Epithelial cell of proximal tubule (primary cell): ENCODE data around the gene ARHGAP9. TPM values are rescaled to one million over a fixed set of nuclear protein-coding genes. Genes with fewer than 3 reads are reported as not detected.

Experiments used
- DNase-seq: peaks from one replicate; pipeline ENCODE4 v3.0.0-alpha.2; 2011; ENCODE audit warnings: low read depth
- H3K4me3 ChIP-seq: 2 replicates; pipeline ENCODE4 v1.5.1; 2011; ENCODE audit warnings: low read depth, mild to moderate bottlenecking, low read length
- total RNA-seq: library from RNA; depleted of rRNA; stranded (reverse); fragments of >200 nt; gene quantifications from 2 replicates; pipeline ENCODE4 v1.2.3, GENCODE V29; 2015
- TF ChIP-seq, protein P1 (sequence below): conservative IDR thresholded peaks from 2 replicates; pipeline ENCODE4 v1.5.1; 2012; ENCODE audit warnings: low read depth, mild to moderate bottlenecking, low read length

ARHGAP9 gene
- total RNA-seq, 1 donor from 2014 or later, result 0.29 TPM

DNA sequence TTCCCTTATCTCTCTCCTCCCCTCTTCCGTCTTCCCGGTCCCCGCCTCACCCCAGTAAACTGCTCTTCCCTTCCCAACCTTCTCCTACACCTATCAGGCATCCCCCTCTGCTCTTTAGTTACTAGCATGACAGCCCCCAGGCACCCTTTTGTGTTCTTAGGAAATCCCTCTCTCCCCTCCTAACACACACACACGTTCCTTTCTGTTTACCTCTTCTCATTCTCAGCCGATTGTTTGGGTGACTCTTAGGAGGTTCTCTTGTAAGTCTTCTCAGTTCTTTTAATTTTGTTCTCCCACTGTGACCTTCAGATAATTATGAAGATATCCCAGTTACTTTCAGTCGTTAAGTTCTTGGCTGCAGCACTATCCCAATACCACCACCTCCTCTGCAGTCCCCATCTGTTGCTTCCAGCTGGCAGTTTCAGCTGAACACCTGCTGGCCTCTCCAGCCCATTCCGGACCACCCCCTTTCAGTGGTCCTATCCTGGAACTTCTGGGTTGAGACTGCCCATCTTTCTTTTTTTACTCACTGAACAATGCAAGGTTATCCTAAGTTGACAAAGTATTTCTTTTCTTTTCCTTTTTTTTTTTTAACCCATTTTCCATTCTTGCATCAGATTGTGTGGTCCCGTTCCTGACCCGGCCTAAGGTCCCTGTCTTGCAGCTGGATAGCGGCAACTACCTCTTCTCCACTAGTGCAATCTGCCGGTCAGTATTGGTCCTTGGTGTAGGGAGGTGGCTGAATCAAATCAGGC, 8.9 kb upstream of the ARHGAP9 start:
- peak overlapping the region; percentile 72 for H3K4me3 ChIP-seq
- no peak for DNase-seq
- TF ChIP-seq, protein P1, sequence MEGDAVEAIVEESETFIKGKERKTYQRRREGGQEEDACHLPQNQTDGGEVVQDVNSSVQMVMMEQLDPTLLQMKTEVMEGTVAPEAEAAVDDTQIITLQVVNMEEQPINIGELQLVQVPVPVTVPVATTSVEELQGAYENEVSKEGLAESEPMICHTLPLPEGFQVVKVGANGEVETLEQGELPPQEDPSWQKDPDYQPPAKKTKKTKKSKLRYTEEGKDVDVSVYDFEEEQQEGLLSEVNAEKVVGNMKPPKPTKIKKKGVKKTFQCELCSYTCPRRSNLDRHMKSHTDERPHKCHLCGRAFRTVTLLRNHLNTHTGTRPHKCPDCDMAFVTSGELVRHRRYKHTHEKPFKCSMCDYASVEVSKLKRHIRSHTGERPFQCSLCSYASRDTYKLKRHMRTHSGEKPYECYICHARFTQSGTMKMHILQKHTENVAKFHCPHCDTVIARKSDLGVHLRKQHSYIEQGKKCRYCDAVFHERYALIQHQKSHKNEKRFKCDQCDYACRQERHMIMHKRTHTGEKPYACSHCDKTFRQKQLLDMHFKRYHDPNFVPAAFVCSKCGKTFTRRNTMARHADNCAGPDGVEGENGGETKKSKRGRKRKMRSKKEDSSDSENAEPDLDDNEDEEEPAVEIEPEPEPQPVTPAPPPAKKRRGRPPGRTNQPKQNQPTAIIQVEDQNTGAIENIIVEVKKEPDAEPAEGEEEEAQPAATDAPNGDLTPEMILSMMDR, result no peak

DNA sequence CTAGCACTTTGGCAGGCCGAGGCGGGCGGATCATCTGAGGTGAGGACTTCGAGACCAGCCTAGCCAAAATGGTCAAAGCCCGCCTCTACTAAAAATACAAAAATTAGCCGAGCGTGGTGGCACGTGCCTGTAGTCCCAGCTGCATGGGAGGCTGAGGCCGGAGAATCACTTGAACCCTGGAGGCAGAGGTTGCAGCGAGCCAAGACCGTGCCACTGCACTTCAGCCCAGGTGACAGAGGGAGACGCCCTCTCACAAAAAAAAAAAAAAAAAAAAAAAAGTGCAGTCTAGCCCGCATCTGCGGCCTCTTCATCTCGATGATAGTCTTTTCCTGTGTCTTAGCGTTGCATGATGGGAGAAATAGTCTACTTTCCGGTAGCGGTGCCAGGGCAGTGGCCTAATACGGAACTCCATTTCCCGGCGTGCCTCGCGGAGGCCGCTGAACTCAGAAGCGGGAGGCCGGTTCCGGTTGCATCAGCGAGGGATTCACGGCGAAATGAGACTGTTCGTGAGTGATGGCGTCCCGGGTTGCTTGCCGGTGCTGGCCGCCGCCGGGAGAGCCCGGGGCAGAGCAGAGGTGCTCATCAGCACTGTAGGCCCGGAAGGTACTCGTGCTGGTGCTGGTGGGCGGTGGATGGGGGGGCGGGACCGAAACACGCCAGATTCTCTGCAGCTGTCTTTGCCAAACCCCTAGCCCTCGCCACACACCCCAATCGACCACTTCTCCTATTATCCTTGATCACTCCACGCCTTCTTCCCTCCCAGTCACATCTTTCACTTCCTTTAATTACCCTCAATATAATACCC, 8.1 kb upstream of the ARHGAP9 start, which contains the start of gene MARS1:
TSS of gene MARS1 (plus strand) at position 472 of the 805 bp plus-strand sequence. CDS start at position 495, 23 bp downstream.
- TF ChIP-seq, protein P1, result no peak
- peak; percentile 71 for DNase-seq
- H3K4me3 ChIP-seq, result peak within 1 kb of the TSS; percentile 72

DNA sequence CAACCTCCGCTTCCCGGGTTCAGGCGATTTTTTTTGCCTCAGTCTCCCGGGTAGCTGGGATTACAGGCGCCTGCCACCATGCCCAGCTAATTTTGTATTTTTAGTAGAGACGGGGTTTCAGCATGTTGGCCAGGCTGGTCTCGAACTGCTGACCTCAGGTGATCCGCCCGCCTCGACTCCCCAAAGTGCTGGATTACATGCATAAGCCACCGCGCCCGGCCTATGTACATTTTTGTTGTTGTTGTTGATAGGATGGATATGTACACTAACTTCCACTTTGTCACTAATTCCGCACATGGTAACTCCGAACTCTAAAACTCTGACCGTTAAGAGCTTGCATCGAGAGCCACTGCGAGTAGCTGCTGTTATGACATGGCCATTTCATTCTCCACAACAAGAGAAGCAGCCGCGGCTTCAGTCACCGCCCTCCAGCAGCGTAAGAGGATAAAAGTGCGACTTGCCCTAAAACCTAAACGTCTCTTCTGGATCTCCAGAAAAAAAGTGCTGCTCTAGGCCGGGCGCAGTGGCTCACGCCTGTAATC, 7.5 kb upstream of the ARHGAP9 start:
- H3K4me3 ChIP-seq, result peak overlapping the region; percentile 72
- DNase-seq, result no peak
- TF ChIP-seq, protein P1, result no peak

DNA sequence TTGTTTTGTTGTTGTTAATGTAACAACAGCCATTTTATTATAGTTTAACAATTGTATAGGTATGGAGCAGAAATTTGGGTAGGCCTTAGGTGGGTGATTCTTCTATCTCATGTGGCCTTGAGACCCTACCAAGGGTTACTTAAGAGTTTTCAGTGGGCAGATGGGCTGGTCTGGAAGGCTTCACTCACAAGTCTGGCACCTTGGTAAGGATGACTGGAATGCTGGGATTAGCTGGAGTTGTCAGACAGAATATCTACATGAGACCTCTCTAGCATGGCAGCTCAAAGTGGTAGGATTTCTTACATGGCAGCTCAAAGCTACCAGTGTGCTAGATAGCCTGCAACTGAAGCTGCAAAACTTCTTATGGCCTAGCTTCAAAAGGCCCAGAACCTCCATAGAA, 6.0 kb upstream of the ARHGAP9 start:
- H3K4me3 ChIP-seq, result no peak overlapping the region
- TF ChIP-seq, protein P1, result no peak
- no peak for DNase-seq

DNA sequence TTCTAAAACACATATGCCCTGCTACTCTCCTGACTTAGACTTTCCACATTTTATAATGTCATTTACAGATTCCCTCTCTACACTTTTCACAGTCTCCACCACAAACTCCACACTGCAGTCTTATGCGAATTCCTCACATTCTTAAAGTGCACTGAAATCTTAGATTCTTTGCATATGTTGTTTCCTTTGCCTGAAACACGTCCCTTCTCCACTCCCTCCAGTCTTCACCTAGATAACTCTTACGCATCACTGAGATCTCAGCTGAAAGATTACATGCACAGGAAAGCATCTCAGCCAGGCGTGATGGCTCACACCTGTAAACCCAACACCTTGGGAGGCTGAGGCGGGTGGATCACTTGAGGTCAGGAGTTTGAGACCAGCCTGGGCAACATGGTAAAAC, 3.8 kb upstream of the ARHGAP9 start:
- DNase-seq, result peak; percentile 39
- no peak overlapping the region for H3K4me3 ChIP-seq
- TF ChIP-seq, protein P1, result no peak

DNA sequence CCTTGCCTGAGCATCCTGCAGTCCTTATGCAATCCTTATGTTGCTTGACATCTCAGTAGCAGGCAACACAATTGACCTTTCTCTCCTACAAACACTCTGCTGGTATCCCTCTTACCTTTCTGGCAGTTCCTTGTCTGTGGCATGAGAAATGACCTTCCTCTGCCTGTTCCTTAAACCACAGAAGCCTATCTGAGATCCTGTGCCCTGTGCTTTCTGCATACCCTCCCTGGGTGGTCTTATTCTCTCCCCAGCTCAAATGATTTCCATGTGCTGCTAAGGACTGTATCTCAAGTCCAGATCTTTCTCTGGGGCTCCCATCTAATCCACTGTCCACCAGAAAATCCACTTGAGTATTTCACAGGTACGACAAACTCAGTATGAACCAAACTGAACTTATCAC, 2.0 kb upstream of the ARHGAP9 start:
- DNase-seq, result no peak
- TF ChIP-seq, protein P1, result no peak

More for the DNA sequence above, 2.0 kb upstream of the ARHGAP9 start:
- no peak overlapping the region for H3K4me3 ChIP-seq
